Activated CD4-positive, alpha-beta T cell treated with anti-CD3 and anti-CD28 coated beads, Interleukin-2, amount 10 ng/mL, durations not matched to agents 24 days and 14 days (primary cell): ENCODE results near the gene ADGRV1. TPM values are rescaled to one million over a fixed set of nuclear protein-coding genes. Genes with fewer than 3 reads are reported as not detected.
A peak's percentile ranks its signal among the peaks of the same experiment; 100 is the strongest.

Source experiments
- DNase-seq: peaks from one replicate; pipeline ENCODE4 v3.0.0; 2022
- H3K27ac Mint-ChIP-seq: one replicate; pipeline ENCODE4 v1.8.0; 2022; ENCODE audit warnings: mild to moderate bottlenecking, mixed read lengths
- H3K27me3 Mint-ChIP-seq: one replicate; pipeline ENCODE4 v1.8.0; 2022; ENCODE audit warnings: mixed read lengths
- H3K36me3 Mint-ChIP-seq: one replicate; pipeline ENCODE4 v1.8.0; 2022; ENCODE audit warnings: low read depth, mild to moderate bottlenecking, mixed read lengths
- H3K4me1 Mint-ChIP-seq: one replicate; pipeline ENCODE4 v1.8.0; 2021; ENCODE audit warnings: mixed read lengths
- H3K4me3 Mint-ChIP-seq: one replicate; pipeline ENCODE4 v1.8.0; 2022; ENCODE audit warnings: mild to moderate bottlenecking, moderate library complexity, mixed read lengths
- H3K9me3 Mint-ChIP-seq: one replicate; pipeline ENCODE4 v1.8.0; 2021; ENCODE audit warnings: mixed read lengths
- intact Hi-C: fragments of 100-400 bp; cut with micrococcal nuclease; formaldehyde crosslinking; loops from one replicate; pipeline ENCODE4 v1.15.1; 2023
- total RNA-seq: library from RNA; stranded (reverse); gene quantifications from 2 replicates; pipeline ENCODE4 v1.2.3, GENCODE V29; 2022

ADGRV1 gene
- total RNA-seq, 1 donor from 2014 or later, result 0.63 TPM

DNA sequence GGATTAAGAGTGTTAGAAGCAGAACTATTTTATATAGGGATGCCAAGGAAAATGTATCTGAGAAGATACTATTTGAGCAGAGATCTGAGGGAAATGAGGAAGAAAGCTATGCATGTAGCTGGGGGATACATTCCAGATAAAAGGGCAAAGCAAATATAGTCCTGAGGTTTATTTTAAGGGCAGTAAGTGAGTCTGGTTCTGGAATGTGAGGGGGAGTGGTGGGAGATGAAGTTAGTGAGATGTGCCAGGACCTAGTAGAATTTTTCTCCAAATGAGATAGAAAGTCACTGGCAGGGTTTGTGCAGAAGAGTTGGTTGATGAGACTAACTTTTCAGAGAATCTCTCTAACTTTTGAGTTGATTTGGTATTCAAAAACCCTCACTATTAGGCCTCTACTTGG lies 374.7 kb downstream of the ADGRV1 start:
- DNase-seq, result no peak
- intact Hi-C loops, result loop anchor here (2.0 kb wide), 2 partner anchors 66 to 168 kb away; no protein-coding TSS in a partner anchor
- no peaks in the 10 kb centered on the region for H3K9me3 Mint-ChIP-seq
- H3K27ac Mint-ChIP-seq, result no peak overlapping the region
- peaks cover 4% of the 10 kb centered on the region for H3K4me1 Mint-ChIP-seq
- no peak overlapping the region for H3K4me3 Mint-ChIP-seq
- no peaks in the 10 kb centered on the region for H3K27me3 Mint-ChIP-seq
- no peaks in the 10 kb centered on the region for H3K36me3 Mint-ChIP-seq

- intact Hi-C loops, result no loop called here
- Mint-ChIP-seq H3K9me3 (no peaks in the 10 kb centered on the region), H3K4me3 (no peak overlapping the region), H3K4me1 (peaks cover 4% of the 10 kb centered on the region), H3K27ac (no peak overlapping the region), H3K27me3 (no peaks in the 10 kb centered on the region), H3K36me3 (no peaks in the 10 kb centered on the region)
- no peak for DNase-seq
These were observed 375.6 kb downstream of the ADGRV1 start for GRCh38 chr5:90934091-90934719.

DNA sequence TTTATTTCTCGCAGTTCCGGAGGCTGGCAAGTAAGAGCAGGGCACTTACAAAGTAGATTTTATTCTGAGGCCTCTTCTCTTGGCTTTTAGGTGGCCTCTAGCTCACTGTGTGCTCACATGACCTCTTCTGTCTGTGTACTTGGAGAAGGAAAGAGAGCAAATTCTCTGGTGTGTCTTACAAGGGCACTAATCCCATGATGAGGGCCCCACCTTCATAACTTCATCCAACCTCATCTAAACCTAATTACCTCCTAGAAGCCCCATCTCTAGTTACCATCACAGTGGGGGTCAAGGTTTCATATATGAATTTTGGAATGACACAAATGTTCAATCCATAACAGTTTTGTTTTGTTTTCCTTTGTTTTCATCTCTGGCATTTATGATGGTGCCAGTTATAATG lies 376.1 kb downstream of the ADGRV1 start:
- Mint-ChIP-seq H3K27me3 (no peaks in the 10 kb centered on the region), H3K36me3 (no peaks in the 10 kb centered on the region), H3K27ac (no peak overlapping the region), H3K4me1 (peaks cover 4% of the 10 kb centered on the region), H3K9me3 (no peaks in the 10 kb centered on the region), H3K4me3 (no peak overlapping the region)
- intact Hi-C loops, result no loop called here
- DNase-seq, result no peak

DNA sequence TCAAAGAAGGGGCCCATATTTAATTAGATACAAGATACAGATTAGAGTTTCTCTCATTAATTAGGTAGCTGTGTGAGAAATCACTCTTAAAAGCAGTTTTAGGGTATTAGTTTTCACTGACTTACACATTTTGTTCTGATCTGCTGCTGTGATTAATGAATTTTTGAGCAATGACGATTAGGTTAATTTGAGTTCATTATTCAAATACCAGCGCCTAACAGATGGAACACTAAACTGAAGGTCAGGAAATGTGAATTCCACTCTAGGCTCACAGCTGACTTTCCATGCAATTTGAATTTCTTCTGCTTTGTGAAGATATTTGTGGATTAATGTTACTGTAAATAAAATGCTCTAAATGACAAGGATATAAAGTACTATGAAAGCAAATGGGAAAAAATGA lies 380.6 kb downstream of the ADGRV1 start:
- Mint-ChIP-seq H3K27me3 (no peaks in the 10 kb centered on the region), H3K9me3 (no peaks in the 10 kb centered on the region), H3K27ac (no peak overlapping the region), H3K4me3 (no peak overlapping the region), H3K36me3 (no peaks in the 10 kb centered on the region), H3K4me1 (peaks cover 10% of the 10 kb centered on the region)
- intact Hi-C loops, result no loop called here
- no peak for DNase-seq

- peaks cover 10% of the 10 kb centered on the region for H3K4me1 Mint-ChIP-seq
- no peak overlapping the region for H3K4me3 Mint-ChIP-seq
- intact Hi-C loops, result loop anchor here (1.0 to 10.0 kb wide), 4 partner anchors 16 to 440 kb away; no protein-coding TSS in a partner anchor
- peak; percentile 84 for DNase-seq
- no peaks in the 10 kb centered on the region for H3K9me3 Mint-ChIP-seq
- no peaks in the 10 kb centered on the region for H3K27me3 Mint-ChIP-seq
- peak overlapping the region; percentile 81 for H3K27ac Mint-ChIP-seq
- H3K36me3 Mint-ChIP-seq, result no peaks in the 10 kb centered on the region
These were observed 381.8 kb downstream of the ADGRV1 start for GRCh38 chr5:90940227-90940995.

- Mint-ChIP-seq H3K4me3 (no peak overlapping the region), H3K27me3 (no peaks in the 10 kb centered on the region), H3K4me1 (peaks cover 10% of the 10 kb centered on the region), H3K9me3 (no peaks in the 10 kb centered on the region), H3K27ac (peak overlapping the region; percentile 71), H3K36me3 (no peaks in the 10 kb centered on the region)
- intact Hi-C loops, result loop anchor here (5.0 to 10.0 kb wide), 2 partner anchors 121 to 224 kb away; no protein-coding TSS in a partner anchor
- no peak for DNase-seq
These were observed 382.6 kb downstream of the ADGRV1 start for GRCh38 chr5:90941002-90941720.

DNA sequence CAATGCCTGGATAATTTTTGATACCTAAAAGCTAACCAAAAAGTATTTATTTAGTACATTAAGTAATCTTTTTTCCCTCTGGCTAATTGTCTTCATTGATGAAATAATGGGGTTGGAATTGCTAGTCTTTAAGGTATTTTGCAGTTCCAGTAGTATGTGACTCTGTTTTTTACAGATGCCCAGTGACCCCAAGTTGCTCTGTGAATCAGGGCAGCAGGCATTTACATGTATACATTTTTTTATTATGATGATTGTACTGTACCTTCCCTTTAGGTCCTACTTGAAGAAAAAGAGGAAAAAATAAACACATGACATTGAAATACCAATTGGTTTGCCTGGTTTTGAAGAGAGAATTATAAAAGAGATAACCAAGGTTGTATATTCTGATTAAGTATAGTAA lies 385.5 kb downstream of the ADGRV1 start:
- no peaks in the 10 kb centered on the region for H3K27me3 Mint-ChIP-seq
- no peak for DNase-seq
- no peak overlapping the region for H3K27ac Mint-ChIP-seq
- H3K36me3 Mint-ChIP-seq, result no peaks in the 10 kb centered on the region
- no peak overlapping the region for H3K4me3 Mint-ChIP-seq
- peaks cover 10% of the 10 kb centered on the region for H3K4me1 Mint-ChIP-seq
- intact Hi-C loops, result loop anchor here (5.0 to 10.0 kb wide), 2 partner anchors 118 to 221 kb away; no protein-coding TSS in a partner anchor
- no peaks in the 10 kb centered on the region for H3K9me3 Mint-ChIP-seq

DNA sequence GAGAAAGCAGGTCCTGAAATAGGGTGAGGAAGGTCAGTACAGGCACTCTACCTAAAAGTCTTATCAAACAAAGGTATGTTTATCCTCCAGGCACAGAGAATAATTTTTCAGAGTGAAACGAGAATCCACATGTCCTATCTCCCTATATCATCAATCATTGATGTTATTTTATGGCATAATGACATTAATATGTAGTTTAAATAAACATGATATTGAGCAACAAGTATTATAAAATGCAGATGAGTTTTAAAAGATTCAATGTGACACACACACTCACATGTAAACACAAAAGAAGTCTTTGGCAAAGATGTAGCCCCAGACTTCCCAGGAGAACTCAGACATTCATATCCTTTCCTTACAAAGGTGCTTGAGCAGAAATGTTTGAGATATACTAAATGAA lies 389.1 kb downstream of the ADGRV1 start:
- Mint-ChIP-seq H3K4me1 (no peaks in the 10 kb centered on the region), H3K36me3 (no peaks in the 10 kb centered on the region), H3K4me3 (no peak overlapping the region), H3K27ac (no peak overlapping the region), H3K9me3 (no peaks in the 10 kb centered on the region), H3K27me3 (peaks cover 7% of the 10 kb centered on the region)
- no peak for DNase-seq
- intact Hi-C loops, result loop anchor here (10.0 kb wide), 1 partner anchor 217 kb away; no protein-coding TSS in a partner anchor

DNA sequence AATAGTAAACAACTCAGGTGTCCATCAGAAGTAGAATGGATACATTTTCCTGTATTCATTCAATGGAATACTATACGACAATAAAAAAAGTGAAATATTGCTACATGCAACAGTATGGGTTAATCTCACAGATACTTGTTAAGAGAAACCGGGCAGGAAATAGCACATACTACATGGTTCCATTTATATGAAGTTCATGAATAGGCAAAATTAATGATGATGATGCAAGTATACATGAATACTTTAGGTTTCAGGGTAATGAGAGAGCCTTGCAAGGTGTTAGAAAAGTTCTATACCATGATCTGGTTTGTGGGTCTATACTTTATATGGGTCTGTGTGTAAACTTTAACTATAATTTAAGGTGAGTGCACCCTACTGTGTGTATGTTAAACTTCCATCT lies 390.4 kb downstream of the ADGRV1 start:
- Mint-ChIP-seq H3K4me1 (no peaks in the 10 kb centered on the region), H3K9me3 (no peaks in the 10 kb centered on the region), H3K27me3 (peaks cover 12% of the 10 kb centered on the region), H3K4me3 (no peak overlapping the region), H3K27ac (no peak overlapping the region), H3K36me3 (no peaks in the 10 kb centered on the region)
- DNase-seq, result no peak
- intact Hi-C loops, result loop anchor here (10.0 kb wide), 1 partner anchor 216 kb away; no protein-coding TSS in a partner anchor

- Mint-ChIP-seq H3K27me3 (peaks cover 12% of the 10 kb centered on the region), H3K4me1 (no peaks in the 10 kb centered on the region), H3K36me3 (no peaks in the 10 kb centered on the region), H3K4me3 (no peak overlapping the region), H3K27ac (no peak overlapping the region), H3K9me3 (no peaks in the 10 kb centered on the region)
- intact Hi-C loops, result loop anchor here (10.0 kb wide), 1 partner anchor 215 kb away; no protein-coding TSS in a partner anchor
- no peak for DNase-seq
These were observed 391.1 kb downstream of the ADGRV1 start for GRCh38 chr5:90949469-90950358.

- peaks cover 4% of the 10 kb centered on the region for H3K4me1 Mint-ChIP-seq
- peaks cover 14% of the 10 kb centered on the region for H3K27me3 Mint-ChIP-seq
- H3K27ac Mint-ChIP-seq, result no peak overlapping the region
- DNase-seq, result no peak
- H3K36me3 Mint-ChIP-seq, result no peaks in the 10 kb centered on the region
- H3K9me3 Mint-ChIP-seq, result no peaks in the 10 kb centered on the region
- intact Hi-C loops, result loop anchor here (5.0 kb wide), 2 partner anchors 107 to 122 kb away; no protein-coding TSS in a partner anchor
- H3K4me3 Mint-ChIP-seq, result no peak overlapping the region
These were observed 396.5 kb downstream of the ADGRV1 start for GRCh38 chr5:90955001-90955635.

GRCh38 chr5:90956511-90957097 lies 398.0 kb downstream of the ADGRV1 start:
- no peak overlapping the region for H3K27ac Mint-ChIP-seq
- peaks cover 4% of the 10 kb centered on the region for H3K4me1 Mint-ChIP-seq
- H3K36me3 Mint-ChIP-seq, result no peaks in the 10 kb centered on the region
- no peak overlapping the region for H3K4me3 Mint-ChIP-seq
- intact Hi-C loops, result loop anchor here (1.0 to 5.0 kb wide), 3 partner anchors 16 to 121 kb away; no protein-coding TSS in a partner anchor
- no peaks in the 10 kb centered on the region for H3K9me3 Mint-ChIP-seq
- DNase-seq, result no peak
- H3K27me3 Mint-ChIP-seq, result peaks cover 16% of the 10 kb centered on the region
